Karpas-422 (cell line): ENCODE data around the gene WNT5B. TPM values are rescaled to one million over a fixed set of nuclear protein-coding genes. Genes with fewer than 3 reads are reported as not detected.

ENCODE experiments used
- DNase-seq: peaks from one replicate; pipeline ENCODE4 v3.0.0-alpha.2; 2015
- H2AFZ ChIP-seq: fragments of 200-600 bp; sonication (generic); 2 replicates; pipeline ENCODE4 v1.6.1; 2014; ENCODE audit warnings: antibody characterized with exemption, low read length, mixed read lengths
- H3K27ac ChIP-seq: fragments of 200-600 bp; sonication (generic); 2 replicates; pipeline ENCODE4 v1.5.1; 2014; ENCODE audit warnings: mild to moderate bottlenecking, low read length, moderate library complexity
- H3K27me3 ChIP-seq: fragments of 200-600 bp; sonication (generic); 2 replicates; pipeline ENCODE4 v1.6.1; 2014; ENCODE audit warnings: low read length, mixed read lengths
- H3K36me3 ChIP-seq: fragments of 200-600 bp; sonication (generic); 2 replicates; pipeline ENCODE4 v1.6.1; 2014; ENCODE audit warnings: low read length, mixed read lengths; ENCODE audit not compliant: insufficient read depth
- H3K4me1 ChIP-seq: fragments of 200-600 bp; sonication (generic); 2 replicates; pipeline ENCODE4 v1.6.1; 2014; ENCODE audit warnings: mild to moderate bottlenecking, low read length, mixed read lengths
- H3K4me2 ChIP-seq: fragments of 200-600 bp; sonication (generic); 2 replicates; pipeline ENCODE4 v1.6.1; 2014; ENCODE audit warnings: low read length, low read depth, mild to moderate bottlenecking; ENCODE audit not compliant: poor library complexity, severe bottlenecking
- H3K4me3 ChIP-seq: fragments of 200-600 bp; sonication (generic); 2 replicates; pipeline ENCODE4 v1.5.1; 2014; ENCODE audit warnings: mild to moderate bottlenecking, antibody characterized with exemption, low read length, mixed read lengths
- H3K79me2 ChIP-seq: fragments of 200-600 bp; sonication (generic); 2 replicates; pipeline ENCODE4 v1.6.1; 2014; ENCODE audit warnings: mild to moderate bottlenecking, low read length, mixed read lengths
- H3K9ac ChIP-seq: fragments of 200-600 bp; sonication (generic); 2 replicates; pipeline ENCODE4 v1.6.0; 2014; ENCODE audit warnings: low read length
- H3K9me2 ChIP-seq: fragments of 200-600 bp; sonication (generic), shearing (Covaris generic); replicated peaks from 2 replicates; pipeline ENCODE4 v1.6.0; 2014; ENCODE audit warnings: mild to moderate bottlenecking, low read length, moderate library complexity; ENCODE audit not compliant: insufficient read depth
- H3K9me3 ChIP-seq: fragments of 300-700, 200-600 bp; sonication (generic); 2 replicates; pipeline ENCODE4 v1.6.1; 2014; ENCODE audit warnings: low read length, mixed read lengths
- H4K20me1 ChIP-seq: fragments of 200-600 bp; sonication (generic); 2 replicates; pipeline ENCODE4 v1.6.1; 2014; ENCODE audit warnings: mild to moderate bottlenecking, antibody characterized with exemption, low read length, low read depth; ENCODE audit not compliant: insufficient read depth
- total RNA-seq: library from RNA; depleted of rRNA; stranded (reverse); fragments of >200 nt; shearing (Covaris generic); gene quantifications from 2 replicates; pipeline ENCODE4 v1.2.3, GENCODE V29; 2014; ENCODE audit warnings: low replicate concordance

The WNT5B gene
- total RNA-seq, 1 experiment from 2014 or later = not detected

DNA sequence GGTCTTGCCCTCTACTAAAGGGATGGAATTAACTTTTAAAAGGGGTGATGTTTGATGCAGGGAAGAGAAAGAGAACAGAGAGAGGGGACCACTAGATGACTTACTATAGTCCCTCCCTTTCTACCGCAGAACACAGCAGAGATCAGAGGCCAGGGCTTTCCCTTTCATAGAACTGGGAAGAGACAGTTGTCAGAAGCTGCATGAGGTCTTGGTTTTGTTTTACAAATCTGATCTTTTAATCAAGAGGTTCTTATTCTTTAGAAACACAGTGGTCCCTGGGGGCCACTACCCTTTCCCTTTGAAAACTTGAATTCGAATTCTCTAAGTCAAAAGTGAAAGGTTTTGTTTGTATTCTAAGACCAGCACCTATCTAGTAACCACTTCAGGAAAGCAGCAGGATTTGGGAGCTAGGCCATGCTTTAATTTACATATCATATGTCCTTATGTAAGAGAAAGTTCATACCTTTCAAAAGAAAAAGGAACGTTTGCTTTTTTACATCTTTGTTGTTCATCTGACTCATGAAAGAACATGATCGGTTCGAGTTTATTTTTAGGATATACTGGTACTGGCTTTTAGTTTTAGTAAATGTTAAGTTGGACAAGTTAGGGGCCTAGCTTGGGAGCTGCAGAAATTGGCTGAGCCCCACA lies 41.0 kb upstream of the WNT5B start:
- H2AFZ ChIP-seq = no peak overlapping the region

DNA sequence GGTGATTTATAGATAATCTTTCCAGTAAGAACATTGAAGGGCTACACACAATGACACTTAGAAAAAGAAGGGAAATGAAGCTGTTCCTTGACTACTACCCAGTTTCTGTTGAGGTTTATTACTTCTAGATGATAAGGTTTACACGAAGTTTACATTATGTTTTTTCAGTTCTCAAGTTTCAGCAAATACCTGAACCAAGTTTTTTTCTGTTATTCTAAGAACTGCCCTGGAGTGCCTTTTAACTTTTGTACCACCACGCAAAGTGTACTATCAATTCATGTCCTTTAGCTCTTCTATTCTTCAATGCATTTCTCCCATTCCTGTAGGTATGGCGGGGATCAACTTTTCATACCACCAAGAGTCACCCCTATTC lies 40.5 kb upstream of the WNT5B start:
- Histone ChIP-seq H3K9ac (no peak overlapping the region), H3K9me2 (no peaks in the 10 kb centered on the region), H3K4me1 (peaks cover 45% of the 10 kb centered on the region), H3K27me3 (no peaks in the 10 kb centered on the region), H3K4me2 (no peak overlapping the region), H3K36me3 (peaks cover 8% of the 10 kb centered on the region), H3K27ac (no peak overlapping the region), H3K4me3 (no peak overlapping the region), H2AFZ (no peak overlapping the region), H3K9me3 (no peaks in the 10 kb centered on the region), H3K79me2 (peaks cover 31% of the 10 kb centered on the region), H4K20me1 (peaks cover 38% of the 10 kb centered on the region)
- DNase-seq = no peak

More for the DNA sequence above, 41.0 kb upstream of the WNT5B start:
- H3K36me3 ChIP-seq = peaks cover 8% of the 10 kb centered on the region
- H3K9me3 ChIP-seq = no peaks in the 10 kb centered on the region
- H3K4me2 ChIP-seq = no peak overlapping the region
- no peak overlapping the region for H3K9ac ChIP-seq
- DNase-seq = no peak
- peaks cover 33% of the 10 kb centered on the region for H4K20me1 ChIP-seq
- no peak overlapping the region for H3K4me3 ChIP-seq
- H3K27ac ChIP-seq = no peak overlapping the region
- no peaks in the 10 kb centered on the region for H3K27me3 ChIP-seq
- H3K9me2 ChIP-seq = no peaks in the 10 kb centered on the region
- peaks cover 26% of the 10 kb centered on the region for H3K79me2 ChIP-seq
- peaks cover 43% of the 10 kb centered on the region for H3K4me1 ChIP-seq

DNA sequence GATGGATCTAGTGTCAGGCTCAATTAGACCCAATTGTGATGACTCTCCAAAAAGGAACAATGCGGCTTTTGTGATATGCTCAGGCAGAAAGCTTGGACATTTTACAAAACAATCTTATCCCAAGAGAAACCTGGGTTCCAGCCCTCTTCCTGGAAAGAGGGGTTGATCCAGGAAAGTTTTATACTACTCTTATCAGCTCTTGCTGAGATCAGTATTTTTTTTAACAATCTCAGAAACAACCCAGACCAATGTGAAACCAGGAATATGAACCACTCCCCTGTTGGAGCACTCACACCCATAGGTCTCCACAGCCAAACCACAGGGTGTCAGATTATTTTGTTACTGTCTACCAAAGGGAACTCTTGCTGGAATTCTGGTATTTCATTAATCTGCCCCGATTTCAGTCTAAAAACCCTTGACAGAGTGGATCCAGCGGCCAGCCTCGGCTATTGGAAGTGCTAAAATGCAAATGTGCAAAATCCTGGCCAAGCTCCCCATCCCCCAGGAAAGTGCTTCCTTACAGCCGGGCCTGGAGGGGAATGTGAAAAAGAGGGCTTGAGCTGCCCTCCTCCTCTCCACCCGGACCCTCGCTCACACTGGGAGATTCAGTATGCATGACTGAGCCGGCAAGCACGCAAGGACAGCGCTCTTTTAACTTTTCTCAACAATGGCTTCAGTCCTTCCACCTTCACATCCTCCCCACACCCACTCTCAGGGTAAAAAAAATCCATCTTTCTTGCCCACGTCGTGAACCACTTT lies 38.6 kb upstream of the WNT5B start:
- no peak for DNase-seq
- no peaks in the 10 kb centered on the region for H3K9me3 ChIP-seq
- no peaks in the 10 kb centered on the region for H3K27me3 ChIP-seq
- peaks cover 8% of the 10 kb centered on the region for H3K36me3 ChIP-seq
- no peak overlapping the region for H3K27ac ChIP-seq
- H3K4me3 ChIP-seq = 0 out of 2 replicates have a peak overlapping the region, but pooled peaks have one; percentile 23
- no peak overlapping the region for H2AFZ ChIP-seq
- no peak overlapping the region for H3K9ac ChIP-seq
- H3K9me2 ChIP-seq = no peaks in the 10 kb centered on the region
- peaks cover 53% of the 10 kb centered on the region for H3K4me1 ChIP-seq
- peaks cover 34% of the 10 kb centered on the region for H3K79me2 ChIP-seq
- peaks cover 40% of the 10 kb centered on the region for H4K20me1 ChIP-seq
- H3K4me2 ChIP-seq = peak overlapping the region; percentile 96

DNA sequence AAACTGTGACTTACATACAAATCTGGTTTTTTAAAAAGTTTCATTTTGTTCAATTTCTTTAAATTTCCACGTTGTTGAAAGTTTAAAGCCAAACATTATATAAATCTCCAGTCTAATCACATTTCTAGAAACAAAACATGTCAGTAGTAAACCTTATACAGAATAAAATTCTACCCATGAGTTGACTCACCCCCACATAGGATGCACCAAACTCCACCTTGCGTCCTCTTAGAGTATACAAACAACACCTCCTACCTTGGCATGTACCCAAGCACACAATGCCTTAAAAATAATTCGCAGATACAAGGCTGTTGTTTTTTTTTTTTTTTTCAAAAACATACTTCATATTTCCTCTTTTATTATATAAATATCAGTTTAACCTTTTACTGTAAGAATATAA lies 38.0 kb upstream of the WNT5B start:
- Histone ChIP-seq H4K20me1 (peaks cover 40% of the 10 kb centered on the region), H3K27me3 (no peaks in the 10 kb centered on the region), H3K9ac (no peak overlapping the region), H3K4me2 (peak overlapping the region; percentile 96), H3K4me1 (peaks cover 58% of the 10 kb centered on the region), H3K36me3 (peaks cover 8% of the 10 kb centered on the region), H3K27ac (no peak overlapping the region), H3K79me2 (peaks cover 34% of the 10 kb centered on the region), H3K9me3 (no peaks in the 10 kb centered on the region), H2AFZ (no peak overlapping the region), H3K4me3 (0 out of 2 replicates have a peak overlapping the region, but pooled peaks have one; percentile 23), H3K9me2 (no peaks in the 10 kb centered on the region)
- no peak for DNase-seq

DNA sequence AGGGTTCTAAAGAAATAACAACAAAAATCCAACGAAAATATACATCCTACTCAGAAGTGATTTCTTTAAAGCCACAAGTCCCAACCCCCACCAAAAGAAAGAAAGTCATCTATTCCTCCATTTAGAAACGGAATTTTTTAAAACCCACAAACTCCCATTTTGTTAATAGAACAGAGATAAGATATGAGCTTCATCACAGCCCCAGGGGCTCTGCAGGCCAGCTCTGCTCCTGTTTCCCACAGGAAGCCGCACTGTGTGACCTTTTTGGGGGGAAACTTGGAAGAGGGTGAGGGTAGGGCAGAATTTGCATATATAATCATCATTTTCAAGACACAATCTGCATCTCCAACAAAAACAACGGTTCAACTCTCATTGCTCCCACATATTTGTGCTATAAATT lies 37.5 kb upstream of the WNT5B start:
- H3K27me3 ChIP-seq = no peaks in the 10 kb centered on the region
- peaks cover 34% of the 10 kb centered on the region for H3K79me2 ChIP-seq
- H3K9me2 ChIP-seq = no peaks in the 10 kb centered on the region
- no peaks in the 10 kb centered on the region for H3K9me3 ChIP-seq
- H3K36me3 ChIP-seq = peaks cover 8% of the 10 kb centered on the region
- H3K4me1 ChIP-seq = peaks cover 58% of the 10 kb centered on the region
- no peak overlapping the region for H3K27ac ChIP-seq
- peak overlapping the region; percentile 64 for H3K4me3 ChIP-seq
- peak overlapping the region; percentile 96 for H3K4me2 ChIP-seq
- no peak overlapping the region for H2AFZ ChIP-seq
- H4K20me1 ChIP-seq = peaks cover 40% of the 10 kb centered on the region
- DNase-seq = no peak
- peak overlapping the region; percentile 55 for H3K9ac ChIP-seq

DNA sequence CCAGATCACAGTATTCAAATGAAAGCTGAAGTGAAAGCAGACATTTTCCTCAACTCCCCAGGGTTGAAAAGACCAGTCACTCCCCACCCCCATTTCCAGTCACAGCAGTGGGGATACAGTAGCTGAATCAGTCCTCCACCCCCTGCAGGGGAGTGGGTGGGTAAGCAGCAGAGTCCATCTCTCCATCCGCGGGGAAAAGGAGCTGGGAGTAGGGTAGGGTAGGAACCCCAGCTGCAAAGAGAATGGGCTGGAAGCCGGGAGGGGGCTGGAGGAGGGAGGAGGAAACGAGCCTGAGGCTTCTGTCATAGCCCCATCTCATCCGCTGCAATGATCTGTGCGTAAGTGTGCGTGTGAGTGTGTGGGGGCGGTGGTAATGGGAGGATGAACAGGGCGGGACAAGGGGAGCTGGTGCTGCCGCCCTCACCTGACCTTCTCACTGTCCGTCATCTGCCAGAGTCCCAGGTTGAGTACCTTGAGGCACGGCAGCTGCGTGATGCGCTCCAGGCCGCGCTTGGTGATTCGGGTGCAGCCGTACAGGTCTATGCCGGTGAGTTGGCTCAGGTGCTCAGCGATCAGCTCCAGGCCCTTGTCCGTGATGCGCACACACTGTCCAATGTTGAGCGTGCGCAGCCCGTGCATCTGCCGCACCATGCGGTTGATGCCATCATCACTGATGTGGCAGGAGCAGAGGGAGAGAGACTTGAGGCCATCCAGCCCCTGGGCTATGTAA lies 36.4 kb upstream of the WNT5B start:
- Histone ChIP-seq H3K4me3 (peak overlapping the region; percentile 90), H4K20me1 (peaks cover 40% of the 10 kb centered on the region), H3K4me1 (peaks cover 58% of the 10 kb centered on the region), H3K4me2 (peak overlapping the region; percentile 96), H3K9ac (peak overlapping the region; percentile 83), H2AFZ (no peak overlapping the region), H3K27me3 (no peaks in the 10 kb centered on the region), H3K79me2 (peaks cover 34% of the 10 kb centered on the region), H3K27ac (no peak overlapping the region), H3K9me2 (no peaks in the 10 kb centered on the region), H3K36me3 (peaks cover 8% of the 10 kb centered on the region), H3K9me3 (no peaks in the 10 kb centered on the region)
- peak; percentile 70 for DNase-seq

DNA sequence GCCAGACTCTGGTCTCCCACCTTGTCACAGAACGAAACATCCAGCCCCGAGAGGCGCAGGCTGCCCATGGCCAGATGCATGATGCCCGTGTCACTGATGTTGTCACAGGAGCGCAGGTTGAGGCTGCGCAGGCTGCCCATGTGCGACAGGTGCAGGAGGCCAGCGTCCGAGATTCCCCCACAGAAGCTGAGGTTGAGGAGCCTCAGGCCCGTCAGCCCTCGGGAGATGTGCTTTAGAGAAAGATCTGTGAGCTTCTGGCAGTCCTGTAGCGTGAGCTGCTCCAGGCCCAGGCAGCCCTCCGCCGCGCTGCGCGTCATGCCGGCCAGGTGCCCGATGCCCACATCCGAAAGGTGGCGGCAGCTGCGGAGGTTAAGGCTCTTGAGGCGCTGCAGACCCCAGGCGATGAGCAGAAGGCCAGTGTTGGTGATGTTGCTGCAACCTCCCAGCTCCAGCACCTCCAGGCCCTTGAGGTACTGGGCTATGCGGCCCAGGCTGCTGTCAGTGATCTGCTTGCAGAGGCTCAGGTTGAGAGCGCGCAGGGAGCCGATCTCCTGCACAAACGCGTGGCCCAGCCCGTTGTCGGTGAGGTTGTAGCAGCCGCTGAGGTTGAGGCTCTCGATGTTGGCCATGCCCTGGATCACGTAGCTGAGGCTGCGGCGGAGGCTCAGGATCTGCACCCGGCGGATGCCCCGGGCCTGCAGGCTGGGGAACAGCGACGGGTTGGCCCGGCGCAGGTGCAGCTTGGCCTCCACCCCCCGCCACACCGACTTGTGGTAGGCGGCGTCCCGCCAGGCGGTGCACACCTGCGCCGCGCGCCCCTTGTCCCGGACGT lies 35.6 kb upstream of the WNT5B start:
- Histone ChIP-seq H3K4me2 (peak overlapping the region; percentile 96), H3K9me3 (no peaks in the 10 kb centered on the region), H3K27ac (peak overlapping the region; percentile 47; the same call in 1 of the 2 replicates), H4K20me1 (peaks cover 40% of the 10 kb centered on the region), H3K9me2 (no peaks in the 10 kb centered on the region), H3K79me2 (peaks cover 34% of the 10 kb centered on the region), H3K9ac (peak overlapping the region; percentile 83), H3K36me3 (peaks cover 8% of the 10 kb centered on the region), H3K4me1 (peaks cover 51% of the 10 kb centered on the region), H3K27me3 (no peaks in the 10 kb centered on the region), H2AFZ (0 out of 2 replicates have a peak overlapping the region, but pooled peaks have one; percentile 27), H3K4me3 (peak overlapping the region; percentile 90)
- peak; percentile 71 for DNase-seq
